ENCODE measurements around the gene CLRN3.

Gene CLRN3

DNA sequence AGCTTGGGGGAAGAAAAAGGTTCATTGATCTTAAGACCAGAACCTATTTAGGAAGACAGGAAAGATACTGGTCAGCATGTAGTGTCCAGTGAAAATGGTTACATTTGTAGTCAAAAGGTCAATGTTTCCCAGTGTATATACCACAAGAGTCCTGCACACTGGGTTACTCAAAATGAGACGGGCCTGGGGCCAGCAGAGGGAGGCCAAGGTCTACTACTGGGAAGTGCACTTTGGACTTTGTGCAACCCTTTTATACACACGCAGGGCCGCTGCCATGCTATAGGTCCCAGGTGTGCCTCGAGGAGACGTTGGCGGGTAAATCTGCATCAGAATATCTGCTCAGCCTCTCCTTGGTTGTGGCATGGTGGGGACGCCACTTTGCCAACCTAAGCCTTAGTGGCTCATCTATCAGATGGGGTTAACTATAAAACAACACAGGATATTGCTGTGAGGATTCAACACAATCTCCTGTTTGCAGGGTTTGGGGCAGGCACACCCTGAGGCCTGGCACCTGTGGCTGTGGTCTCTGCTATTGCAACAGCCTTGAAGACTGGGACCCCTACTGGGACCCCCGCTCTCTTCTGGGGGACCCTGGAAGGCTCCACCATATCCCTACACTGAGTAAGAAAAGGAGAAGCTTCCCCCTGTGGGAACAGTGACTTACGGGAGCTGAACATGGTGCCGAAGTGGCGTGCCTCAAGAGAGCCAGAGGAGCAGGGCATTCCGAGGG, 19.7 kb downstream of the CLRN3 start:
- DNase-seq, result no peak

DNA sequence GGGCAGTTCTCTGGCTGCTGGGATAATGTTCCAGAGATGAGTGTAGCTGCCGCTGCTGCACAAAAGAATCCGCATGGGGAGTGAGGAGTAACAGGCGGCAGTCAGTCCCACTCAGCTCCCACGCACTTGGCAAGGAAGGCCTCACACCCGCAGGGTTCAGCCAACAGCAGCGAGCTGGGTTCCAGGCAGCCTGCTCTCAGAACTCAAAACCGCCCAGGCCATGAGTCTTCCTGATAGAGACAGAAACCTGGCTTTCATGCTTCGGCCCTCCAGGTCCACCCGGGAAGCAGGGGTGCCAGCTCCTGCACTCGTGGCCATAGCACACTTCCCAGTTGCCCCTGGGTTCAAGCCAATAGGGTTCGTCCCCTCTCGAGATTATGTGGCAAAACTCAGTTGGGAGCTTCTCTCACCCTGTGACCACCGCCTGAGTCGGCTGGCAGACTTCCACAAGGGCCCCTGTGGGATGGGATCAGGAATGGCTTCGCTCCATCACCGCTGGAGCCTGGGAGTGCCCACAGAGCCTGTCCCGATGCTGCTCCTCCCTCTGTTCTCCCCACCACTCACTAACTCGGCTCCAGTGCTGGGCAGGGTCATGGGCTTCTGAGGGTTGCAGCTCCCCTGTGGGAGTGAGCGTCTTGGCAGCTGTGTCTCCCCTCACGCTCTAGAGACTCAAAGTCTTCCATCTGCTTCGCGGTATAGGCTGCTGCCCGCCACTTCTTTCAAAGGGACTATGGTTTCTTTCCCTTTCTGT, 20.6 kb downstream of the CLRN3 start:
- no peak for DNase-seq

DNA sequence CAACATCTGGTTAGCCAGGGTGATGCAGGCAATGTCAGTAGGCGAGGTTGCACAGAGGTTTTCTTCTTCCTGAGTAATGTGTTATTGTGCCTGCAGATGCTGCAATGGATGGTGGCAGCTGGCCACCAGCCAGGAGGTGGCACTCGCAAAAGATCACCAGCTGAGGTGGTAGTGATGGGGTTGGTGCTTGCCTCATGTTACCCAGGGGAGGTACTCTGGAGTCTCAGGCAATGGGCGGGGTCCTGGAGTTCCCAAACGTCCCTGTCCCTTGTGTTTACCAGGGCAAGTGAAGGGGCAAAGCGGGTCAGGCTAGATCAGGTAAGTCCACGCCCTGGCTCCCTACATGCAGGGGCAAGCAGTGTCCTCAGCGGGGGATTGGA, 21.1 kb downstream of the CLRN3 start:
- no peak for DNase-seq

DNA sequence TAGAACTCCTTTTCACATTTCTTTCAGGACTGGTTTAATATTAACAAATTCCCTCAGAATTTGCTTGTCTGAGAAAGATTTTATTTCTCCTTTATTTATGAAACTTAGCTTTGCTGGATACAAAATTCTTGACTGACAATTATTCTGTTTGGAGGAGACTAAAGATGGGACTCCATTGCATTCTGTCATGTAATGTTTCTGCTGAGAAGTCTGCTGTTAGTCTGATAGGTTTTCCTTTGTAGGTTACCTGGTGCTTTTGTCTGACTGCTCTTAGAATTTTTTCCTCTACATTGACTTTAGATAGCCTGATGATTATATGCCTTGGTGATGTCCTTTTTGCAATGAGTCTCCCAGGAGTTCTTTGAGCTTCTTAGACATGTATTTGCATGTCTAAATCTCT, 23.4 kb downstream of the CLRN3 start:
- no peak for DNase-seq

DNA sequence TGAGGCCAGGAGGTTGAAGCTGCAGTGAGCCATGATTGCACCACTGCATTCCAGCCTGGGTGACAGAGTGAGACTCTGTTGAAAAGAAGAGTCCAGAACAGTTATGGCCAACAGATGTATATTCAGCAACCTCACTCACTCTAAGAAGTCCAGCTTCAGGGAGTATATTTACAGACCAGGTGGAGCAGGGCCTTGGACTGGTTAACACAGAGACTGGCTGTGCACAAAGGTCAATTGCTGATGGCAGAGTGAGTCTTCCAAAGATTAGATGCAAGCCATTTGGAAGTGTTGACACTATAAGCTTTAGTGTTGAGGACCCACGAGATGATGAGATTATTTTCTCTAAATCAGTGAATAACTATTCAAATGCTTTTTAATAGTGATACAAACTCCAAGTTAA, 24.9 kb downstream of the CLRN3 start:
- no peak for DNase-seq

DNA sequence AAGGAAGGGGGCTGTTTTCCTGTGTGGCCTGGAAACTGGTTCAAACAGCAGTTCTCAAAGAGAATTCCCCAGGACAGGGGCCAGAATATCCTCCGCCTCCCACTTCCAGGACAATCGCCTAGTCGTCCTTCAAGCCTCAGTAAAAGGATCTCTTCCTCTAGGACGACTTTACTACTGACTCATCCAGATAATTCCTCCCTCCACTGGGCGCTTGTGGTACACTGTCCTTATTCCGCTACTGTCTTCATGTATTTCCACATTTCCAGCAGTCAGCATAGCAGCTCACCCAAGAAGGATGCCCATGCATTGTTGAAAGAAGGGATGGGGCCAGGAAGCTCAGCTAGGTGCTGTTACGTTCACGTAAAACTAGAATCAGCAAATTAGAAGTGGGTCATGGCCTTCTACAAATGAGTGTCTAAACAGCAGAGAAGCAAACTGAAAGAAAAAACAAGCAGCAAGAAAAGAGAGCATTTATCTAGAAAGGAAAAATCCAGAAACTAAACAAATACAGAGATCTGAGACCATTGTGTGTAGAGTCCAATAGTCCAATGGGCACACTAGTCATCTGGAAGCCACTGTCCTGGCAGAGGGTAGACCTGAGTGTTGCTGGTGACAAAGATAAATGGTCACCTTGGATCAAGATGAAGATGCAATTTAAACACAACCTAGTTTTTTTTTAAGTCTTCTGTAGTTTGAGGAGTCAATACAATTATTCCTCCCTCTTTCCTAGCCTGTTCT, 26.3 kb downstream of the CLRN3 start:
- no peak for DNase-seq

DNA sequence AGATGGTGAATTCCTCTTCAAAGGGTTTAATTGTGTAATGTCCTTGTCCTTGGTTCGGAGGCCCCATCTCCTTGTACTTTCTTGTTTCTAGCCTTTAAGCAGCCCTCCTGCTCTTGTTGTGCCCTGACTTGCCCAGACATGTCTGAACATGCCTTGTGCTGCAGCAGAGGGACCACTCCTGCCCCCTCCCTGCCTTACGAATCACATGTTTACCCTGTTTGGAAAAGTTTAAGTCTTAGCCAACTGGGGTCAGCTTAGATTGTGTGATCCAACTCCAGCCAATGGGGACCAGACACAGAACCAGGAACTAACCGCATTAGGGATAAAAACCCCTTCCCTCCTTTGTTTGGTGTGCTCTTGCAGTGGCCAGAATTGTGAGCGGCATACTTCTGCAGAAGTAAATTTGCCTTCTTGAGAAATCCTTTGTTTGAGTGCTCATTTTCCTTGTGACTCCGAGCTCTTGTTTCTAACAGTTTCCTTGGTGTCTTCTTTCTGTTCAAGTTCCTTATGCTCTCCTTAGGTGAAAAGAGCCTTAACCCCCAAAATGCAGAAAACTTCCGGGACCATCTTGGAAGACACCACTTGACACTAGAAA, 29.4 kb downstream of the CLRN3 start:
- DNase-seq, result no peak

DNA sequence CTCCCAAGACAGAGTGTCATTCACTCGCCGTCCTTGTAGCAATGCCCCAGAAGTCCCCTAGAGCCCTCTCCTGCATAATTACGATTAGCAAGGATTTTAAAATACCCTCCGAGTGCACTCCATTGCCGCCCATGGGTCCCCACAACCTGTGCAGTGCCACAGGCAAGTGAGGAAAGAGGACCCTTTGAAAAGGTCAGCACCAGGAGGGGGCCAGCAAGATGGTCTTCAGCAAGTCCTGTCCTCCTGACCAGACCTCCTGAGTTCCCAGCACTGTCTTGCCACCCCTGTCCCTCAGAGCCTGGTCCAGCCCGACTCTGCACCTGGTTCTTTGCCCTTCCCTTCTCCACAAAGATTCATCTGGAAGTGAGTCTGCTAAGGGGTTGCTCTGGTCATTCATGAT, 32.1 kb downstream of the CLRN3 start:
- DNase-seq, result no peak

DNA sequence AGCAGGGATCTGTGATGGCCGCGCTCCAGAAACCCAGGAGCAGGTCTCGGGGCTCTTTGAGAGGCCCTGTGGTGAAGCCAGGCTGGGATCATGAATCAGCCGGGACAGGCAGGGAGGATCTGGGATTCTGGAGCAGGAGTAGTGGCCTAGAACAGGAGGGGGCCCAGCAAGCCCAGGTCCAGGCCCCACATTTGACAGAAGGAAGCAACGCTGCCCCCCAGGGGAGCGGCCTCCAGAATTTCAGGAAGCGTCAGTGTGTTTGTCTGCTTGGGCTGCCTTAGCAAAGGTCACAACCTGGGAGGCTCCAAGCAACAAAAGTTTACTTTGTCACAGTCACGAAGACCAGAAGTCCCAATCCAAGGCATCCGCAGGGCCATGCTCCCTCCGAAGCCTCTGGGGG, 36.8 kb downstream of the CLRN3 start:
- DNase-seq, result no peak

DNA sequence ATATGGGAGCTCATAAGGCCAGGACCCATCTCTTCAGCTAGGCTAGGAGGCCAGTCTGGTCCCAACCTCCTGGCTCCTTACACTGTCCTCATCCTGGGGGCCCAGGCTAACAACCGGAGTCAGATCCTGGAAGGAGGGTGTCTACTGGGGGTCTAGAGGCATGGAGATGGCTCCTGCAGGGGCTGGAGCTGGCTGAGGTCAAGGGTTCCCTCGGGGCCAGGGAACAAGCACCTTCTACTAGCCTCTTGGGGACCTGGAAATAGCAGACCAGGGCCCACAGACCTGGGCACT, 37.2 kb downstream of the CLRN3 start:
- no peak for DNase-seq

DNA sequence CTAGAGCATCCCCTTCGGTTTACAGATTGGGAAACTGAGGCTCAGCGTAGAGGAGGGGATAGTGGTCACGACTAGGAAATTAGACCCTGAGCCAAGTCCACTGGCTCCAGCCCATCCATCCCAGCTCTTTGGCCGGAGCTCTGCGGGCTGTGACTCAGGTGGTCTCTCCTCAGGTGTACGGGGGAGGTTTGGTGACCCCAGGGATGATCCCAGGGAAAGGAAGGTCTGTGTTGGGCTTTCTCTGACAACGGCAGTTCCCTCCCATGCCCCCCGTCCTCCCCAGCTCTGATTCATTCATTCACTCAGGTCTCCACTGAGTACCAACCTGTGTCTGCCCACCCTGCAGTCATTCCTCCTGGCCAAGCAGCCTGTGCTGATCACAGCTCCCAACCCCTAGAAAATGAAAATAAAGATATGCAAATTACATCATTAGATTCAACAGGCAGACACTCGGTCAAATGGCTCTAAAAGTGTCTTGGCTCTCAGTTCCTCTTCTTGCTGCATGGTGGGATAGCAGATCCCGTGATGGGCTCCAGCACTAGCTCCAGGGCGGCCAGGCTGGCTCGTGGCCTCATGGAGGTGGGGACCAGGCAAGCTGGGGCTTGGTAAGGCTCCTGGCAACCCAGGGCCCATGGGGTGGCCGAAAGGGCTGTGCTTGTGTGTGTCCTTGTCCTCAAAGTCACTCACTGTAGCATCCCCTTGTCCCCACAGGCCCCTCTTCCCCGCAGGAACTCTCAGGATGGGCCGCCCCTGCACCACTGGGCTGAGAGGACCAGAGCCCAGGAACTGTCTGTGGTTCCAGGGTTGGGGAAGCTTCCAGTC, 37.8 kb downstream of the CLRN3 start:
- no peak for DNase-seq

DNA sequence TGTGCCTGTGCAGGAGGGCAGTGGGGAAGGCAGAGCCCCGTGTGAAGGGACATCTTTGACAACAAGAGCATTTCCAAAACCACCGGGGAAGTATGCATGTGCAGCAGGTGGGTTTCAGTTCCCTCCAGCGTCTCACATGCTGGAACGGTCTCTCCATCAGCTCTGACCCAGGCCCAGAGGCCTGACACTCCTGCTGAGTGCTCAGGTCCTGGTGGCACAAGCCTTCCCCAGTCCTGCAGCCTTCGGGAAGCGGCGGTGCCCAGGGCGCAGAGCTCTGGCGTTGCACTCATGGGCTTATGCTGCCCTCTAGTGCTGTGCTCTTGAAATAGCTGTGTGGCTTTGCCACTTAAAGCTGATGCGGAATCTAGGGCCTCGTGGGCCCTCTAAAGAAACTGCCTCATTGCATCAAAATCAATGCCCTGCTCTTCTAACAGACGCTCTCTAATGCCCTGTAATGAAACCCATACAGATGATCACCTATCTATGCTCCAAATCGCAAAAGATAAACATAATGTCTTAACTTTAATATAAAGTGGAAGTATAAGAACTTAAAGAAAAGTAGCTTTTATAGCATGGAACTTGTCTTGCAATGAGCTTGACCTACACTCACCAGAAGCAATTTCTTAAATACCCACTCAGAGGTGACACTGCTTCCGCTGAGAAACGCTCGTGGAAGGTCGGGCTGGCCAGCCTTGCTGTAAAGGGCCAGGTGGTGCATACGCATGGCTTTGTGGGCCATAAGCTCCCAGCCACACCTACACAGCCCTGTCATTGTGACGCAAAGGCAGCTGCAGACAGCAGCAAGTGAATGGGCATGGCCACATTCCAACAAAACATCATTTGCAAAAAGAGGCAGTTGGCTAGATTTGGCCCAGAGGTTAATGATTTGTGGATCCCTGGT, 38.6 kb downstream of the CLRN3 start:
- peak; percentile 32 for DNase-seq

DNA sequence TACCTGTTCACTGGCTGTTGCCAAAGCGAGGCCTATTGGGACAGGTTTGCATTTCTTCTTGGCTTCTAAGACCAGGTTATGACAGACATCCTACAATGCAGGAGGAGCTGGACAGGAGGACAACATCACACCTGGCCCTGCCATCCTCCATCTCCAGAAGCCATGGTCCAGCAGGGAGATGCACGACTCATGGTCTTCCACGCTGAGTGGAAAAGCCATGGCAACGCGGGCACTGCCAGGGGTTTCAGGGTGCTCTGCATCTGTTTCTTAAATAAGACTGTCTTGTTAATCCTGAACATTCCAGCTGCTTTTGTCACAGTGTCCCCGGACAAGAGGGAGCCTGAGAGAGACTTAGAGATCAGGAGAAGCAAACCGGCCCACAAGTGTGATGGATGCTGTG, 40.3 kb downstream of the CLRN3 start:
- DNase-seq, result no peak

DNA sequence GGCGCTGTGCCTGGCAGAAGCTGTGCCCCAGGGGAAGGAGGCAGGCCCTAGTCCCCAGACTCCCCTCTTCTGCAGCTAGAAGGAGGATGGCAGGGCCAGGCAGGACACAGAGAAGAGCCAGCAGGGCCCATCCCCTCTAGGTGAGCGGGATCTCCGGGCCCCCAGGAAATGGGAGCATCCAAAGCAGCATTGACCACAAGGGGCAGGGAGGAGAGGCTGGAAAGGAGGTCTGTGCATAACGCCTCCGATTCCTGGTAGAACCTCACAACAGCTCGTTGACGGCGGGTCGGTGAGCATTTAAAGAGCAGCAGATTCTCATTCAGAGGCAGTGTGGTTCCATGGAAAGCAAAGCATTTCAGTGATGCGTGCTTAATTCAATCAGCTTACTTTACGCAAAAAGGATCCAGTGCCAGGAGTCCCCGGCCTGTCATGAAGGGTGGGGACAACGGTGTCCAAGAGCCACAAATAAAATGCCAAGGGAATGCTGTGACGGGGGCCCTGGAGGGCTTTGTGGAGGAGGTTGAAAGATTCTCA, 41.0 kb downstream of the CLRN3 start:
- no peak for DNase-seq

DNA sequence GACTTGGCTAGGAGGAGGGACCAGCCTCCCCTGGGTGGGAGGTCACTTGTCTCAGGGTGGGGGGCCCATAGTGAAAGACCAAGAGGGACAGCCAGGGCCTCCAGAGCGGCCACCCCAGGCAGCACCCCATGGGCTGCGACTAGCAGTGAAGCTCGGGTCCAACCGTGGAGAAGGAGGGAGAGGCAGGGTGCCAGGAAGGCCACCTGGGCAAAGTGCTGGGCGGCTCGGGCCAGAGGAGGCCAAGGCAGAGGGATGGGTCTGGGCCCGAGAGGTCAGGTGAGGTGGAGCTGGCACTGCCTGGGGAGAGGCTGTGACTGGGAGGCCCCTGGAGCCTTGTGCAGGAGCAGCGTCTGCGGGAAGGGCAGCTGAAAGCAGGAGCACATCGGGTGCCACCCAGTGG, 41.8 kb downstream of the CLRN3 start:
- DNase-seq, result no peak

DNA sequence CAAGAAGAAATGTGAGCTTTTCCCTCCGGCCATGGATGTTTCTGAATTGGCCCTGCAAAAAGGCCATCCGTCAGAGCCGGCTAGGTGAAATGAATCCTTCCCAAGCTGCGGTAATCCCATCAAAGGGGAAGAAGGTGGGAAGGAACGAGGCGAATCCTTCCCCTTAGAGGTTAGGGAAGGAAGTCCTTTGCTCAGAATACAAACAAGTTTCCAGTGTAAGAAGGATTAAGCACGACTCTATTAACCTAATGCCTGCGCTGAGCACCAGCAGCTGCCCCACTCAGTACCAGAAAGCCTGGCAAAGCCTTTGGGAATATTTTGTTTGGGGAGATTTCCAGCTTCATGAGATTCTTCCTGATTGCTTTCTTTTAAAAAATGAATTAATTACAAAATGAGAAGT, 42.8 kb downstream of the CLRN3 start:
- DNase-seq, result no peak

DNA sequence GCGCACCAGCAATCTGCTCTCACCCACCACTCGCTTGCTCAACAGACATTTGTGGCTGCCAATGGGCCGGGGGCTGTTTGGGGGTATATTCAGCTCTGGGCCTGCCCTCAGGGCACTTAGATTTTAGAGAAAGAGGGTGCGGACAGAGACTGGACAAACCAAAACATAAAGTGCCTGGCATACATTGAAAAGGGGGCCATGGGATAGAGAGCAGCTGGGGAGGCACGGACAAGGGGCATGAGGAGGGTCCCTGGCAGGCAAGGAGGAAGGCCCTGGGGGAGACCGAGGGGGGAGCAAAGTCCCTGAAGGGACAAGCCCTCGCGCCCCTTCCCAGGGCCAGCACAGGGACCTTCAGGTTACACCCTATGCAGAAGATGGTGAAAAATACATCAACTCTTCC, 43.5 kb downstream of the CLRN3 start:
- no peak for DNase-seq

DNA sequence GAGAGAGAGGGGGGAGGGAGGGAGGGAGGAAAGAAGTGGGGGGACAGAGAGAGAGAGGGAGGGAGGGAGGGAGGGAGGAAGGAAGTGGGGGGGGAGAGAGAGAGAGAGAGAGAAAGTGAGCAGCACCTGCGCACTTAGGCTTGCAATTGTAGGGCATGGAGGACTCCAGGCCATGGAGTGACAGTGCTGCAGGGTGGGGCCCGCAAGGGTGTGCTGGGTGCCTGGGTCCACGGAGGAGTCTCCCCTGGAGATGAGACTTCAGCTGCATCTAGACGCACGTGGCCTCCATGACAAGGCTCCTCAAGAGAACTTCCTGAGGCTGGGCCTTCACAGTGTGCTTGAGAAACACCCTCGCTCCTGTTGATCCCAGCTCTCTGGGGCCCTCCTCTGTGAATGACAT, 44.5 kb downstream of the CLRN3 start:
- no peak for DNase-seq

DNA sequence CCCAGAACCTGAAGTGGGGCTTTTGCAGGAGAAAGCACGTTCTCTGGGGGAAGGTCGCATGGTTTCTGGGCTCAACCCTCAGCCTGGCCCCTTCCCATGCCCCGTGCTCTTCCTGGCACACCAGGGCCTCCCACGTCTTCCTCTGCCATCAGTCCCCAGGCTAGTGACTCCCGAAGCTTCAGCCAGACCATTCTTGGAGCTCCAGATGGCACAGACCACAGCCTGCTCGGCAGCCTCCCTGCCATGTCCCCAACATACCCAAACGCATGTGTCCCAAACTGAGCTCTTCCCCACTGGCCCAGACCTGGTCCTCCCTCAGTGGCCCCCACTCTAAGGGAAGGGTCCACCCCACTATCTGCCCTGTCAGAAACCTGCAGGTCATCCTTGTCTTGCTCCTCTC, 47.0 kb downstream of the CLRN3 start:
- no peak for DNase-seq

DNA sequence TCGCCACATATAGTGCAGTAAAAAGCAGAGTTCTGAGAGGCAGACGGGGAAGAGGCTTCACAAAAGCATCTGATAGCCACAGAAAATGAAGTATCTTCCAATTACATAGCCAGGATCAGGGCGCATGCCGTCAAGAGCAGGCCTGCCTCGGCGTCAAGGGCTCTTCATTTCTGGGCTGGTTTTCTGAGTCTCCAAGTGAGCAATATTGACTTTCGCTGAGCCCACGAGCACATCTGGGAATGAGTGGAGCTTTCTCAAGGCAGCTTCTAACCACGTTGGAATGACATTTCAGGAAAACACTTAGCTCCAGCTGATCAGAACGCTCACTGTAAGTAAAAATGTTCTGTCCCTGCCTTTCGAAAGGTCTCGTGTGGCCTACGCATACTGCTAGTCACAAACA, 51.9 kb downstream of the CLRN3 start:
- DNase-seq, result no peak

DNA sequence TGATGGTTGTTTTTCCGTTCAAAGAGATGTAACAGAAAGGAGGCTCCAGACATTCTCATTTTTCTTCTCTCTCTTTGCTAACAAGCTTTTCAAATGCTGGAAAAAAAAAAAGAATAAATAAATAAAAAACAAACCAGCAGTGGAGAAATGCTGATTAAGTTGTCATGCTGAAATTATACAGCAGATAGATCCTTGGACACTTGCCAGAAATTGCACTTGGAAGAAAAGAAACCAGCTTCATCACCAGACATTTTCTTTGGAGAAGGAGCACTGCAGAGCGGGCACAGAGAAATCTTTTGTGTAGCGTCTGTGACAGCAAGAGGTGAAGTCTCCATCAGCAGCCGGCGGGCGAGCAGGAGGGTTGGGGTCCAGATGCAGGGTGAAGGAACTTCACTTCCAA, 55.8 kb downstream of the CLRN3 start:
- DNase-seq, result no peak

DNA sequence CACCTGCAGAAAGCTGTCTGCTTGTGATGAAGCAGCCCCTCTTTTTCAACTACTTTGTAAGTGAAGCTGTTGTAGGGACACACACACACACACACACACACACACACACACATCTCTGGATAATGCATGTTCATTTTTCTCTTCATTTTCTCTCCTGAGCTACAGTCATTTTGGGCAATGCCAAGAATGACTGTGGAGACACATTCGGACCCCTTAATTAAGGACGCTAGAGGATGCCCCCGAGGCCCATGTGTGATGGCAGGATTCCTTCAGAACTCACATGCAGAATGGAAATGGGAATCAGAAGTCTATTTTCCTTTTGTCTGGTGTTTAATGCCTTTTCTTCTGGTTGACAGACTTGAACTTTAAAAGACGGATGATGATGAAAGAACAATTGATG, 56.6 kb downstream of the CLRN3 start:
- no peak for DNase-seq
